NCI-H128 (cell line): ENCODE results near the gene NHERF2.

Experiments
- DNase-seq: peaks from one replicate; lab custom pipeline; 2025; ENCODE audit not compliant: unreplicated experiment; lab: John Stamatoyannopoulos, UW

The NHERF2 gene

GRCh38 chr16:2026461-2027023 is at the start of gene NHERF2:
Gene NHERF2, plus strand, starts transcription at chr16:2026902. Its CDS starts 104 bp downstream, at chr16:2027006.
- DNase-seq, result no peak

- DNase-seq, result no peak
These were observed 49.5 kb upstream of the NHERF2 start for GRCh38 chr16:1976951-1977874.

- no peak for DNase-seq
These were observed 48.8 kb upstream of the NHERF2 start for GRCh38 chr16:1977875-1978268.

DNA sequence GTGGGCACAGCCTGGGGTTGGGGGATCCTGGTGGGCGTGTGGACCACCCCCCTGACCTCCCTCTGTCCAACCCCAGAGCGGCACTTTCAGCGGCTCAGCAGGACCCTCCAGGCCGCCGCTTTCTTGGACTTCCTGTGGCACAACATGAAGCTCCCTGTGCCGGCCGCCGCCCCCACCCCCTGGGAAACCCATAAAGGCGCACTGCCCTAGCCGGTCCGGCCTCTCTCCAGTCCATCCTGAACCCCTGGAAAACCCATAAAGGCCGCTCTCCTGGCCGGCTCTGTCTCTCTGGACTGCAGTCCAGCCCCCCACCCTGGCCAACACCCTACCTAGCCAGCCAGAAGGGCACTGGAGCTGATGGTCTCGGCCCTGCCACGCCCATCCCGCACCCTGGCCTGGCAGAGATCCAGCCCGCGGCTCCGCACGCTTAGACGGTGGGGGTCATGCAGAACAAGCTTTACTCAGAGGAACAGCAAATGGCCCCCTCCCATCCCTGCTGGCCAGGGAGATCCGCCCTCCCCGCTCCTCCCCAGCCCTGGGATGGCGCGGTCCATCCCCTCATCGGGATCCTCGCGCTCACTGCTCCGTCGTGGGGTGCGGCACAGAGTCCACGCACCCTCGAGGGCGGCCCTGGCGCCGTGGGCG is 48.1 kb upstream of the NHERF2 start:
- no peak for DNase-seq

GRCh38 chr16:1979271-1980029 is 47.3 kb upstream of the NHERF2 start:
- DNase-seq, result no peak

DNA sequence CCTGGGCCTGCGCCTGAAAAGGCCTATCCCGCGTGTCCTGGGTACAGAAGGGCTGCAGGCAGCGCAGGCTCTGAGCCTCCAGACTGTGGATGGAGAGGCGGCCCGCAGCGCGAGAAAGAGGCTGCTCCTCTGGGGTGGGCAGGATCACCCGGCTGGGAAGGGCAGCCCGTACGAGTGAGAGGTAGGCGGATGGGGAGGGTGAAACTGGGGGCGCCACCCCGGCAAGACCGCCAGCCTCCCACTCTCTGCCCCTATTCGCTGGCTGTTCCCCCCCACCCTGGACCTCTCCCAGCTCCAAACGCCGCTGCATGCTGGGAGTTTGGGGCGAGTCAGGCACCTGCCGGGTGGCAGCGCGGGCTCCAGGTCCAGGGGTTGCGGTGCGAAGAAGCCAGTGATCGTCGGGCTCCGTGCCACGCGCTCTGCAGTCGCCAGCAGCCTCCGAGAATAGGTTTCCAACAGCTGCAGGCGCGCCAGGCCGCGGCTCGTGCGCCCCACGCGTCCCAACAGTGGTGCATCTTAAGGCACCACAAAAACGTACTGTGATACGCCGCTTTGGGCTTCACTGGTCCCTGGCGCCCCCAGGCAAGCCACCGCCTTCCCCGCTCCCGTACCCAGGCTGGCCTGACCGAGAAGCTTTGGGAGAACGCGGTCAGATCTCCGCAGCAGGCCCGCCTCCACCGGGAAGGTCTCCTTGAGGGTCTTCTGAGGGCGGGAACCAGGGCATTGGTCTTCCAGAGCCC is 46.5 kb upstream of the NHERF2 start:
- no peak for DNase-seq

GRCh38 chr16:1980770-1981087 is 46.0 kb upstream of the NHERF2 start:
- DNase-seq, result no peak

GRCh38 chr16:1981398-1981836 is 45.3 kb upstream of the NHERF2 start, which contains the start of gene NOXO1:
Gene NOXO1, minus strand, starts transcription at chr16:1981469. Its CDS starts 290 bp downstream, at chr16:1981179.
- no peak for DNase-seq

DNA sequence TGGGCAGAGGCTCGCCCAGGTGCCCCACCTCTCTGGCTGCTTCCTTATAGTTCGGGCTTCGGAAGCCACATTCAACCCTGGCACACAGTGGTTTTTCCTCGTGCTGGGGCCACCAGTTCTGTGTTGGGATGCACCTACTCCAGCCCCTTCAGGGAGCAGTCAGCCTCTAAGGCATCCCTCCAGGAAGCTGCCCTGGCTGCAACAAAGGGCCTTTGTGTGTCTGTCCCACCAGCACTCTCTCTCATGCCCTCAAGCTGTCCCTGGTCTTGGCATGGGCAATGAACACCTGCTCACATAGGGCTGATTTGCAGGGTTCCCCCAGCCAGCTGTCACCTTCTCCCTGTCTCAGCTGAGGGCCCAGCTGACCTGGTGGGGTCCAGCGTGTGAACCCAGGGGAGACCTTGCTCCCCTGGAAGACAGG is 44.7 kb upstream of the NHERF2 start:
- no peak for DNase-seq

GRCh38 chr16:1982991-1983543 is 43.6 kb upstream of the NHERF2 start:
- no peak for DNase-seq

DNA sequence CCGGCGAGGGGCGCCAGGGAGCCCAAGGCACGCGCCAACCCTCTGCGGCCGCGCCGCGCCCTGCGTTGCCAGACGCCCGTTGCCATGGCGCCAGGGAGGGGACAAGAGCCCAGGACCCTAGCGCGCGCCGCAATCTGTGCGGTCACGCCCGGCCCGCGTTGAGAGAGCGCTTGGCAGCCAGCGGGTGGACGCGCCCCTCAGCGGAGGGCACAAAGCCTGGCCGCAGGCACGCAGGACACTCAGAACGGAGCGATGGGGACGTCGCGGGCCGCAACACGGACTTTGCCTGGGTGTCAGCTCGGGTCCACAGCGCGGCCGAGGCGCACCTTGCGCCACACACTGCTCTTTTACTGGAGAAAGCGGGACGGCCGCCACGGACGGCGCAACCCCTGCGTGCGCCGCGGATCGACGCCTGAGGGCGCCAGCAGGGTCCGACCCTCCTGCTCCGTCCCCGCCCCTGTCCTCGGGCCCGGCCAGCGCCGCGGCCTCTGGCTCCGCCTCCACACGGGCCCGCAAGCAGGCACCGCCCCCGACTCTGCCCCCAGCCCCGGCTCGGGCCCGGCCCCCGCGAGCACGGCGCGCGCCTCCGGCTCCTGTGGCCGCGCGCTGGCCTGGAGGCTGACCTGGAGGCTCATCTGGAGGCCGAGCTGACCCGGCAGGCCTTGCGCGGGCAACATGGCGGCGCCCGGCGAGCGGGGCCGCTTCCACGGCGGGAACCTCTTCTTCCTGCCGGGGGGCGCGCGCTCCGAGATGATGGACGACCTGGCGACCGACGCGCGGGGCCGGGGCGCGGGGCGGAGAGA is 43.0 kb upstream of the NHERF2 start, which contains the start of gene GFER:
GFER (plus strand) TSS at position 650 of the 803 bp plus-strand sequence; CDS start at position 676, 26 bp downstream.
- peak; percentile 53 for DNase-seq

DNA sequence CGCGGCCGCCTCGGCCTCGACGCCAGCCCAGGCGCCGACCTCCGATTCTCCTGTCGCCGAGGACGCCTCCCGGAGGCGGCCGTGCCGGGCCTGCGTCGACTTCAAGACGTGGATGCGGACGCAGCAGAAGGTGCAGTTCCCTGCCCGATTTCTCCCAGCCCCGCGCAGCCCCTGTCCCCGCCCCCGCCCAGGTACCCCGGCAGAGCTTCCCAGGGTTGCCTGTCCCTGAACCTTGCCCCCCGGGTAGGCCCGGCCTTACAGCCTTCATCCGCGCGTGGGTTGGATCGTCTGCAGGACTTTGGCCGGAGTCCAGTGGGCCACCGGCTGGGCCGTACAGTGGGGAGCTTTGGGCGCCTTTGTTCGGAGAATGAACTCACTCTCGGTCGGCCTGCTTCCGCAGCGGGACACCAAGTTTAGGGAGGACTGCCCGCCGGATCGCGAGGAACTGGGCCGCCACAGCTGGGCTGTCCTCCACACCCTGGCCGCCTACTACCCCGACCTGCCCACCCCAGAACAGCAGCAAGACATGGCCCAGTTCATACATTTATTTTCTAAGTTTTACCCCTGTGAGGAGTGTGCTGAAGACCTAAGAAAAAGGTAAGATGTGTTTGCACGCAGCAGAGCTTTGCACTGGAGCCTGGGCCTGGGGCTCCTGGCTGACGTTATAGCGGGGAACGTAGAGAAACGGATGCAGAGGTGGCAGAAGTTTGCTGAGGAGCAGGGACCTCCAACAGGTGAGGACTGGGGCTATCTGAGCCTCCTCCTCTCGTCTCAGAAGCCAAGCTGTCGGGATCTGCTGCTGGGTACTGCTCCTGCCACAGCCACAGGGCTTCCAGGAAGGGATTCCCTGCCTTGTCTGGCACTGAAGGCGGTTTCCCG is 42.1 kb upstream of the NHERF2 start:
- DNase-seq, result no peak

GRCh38 chr16:1985466-1986150 is 41.1 kb upstream of the NHERF2 start:
- DNase-seq, result no peak

GRCh38 chr16:1987198-1987597 is 39.5 kb upstream of the NHERF2 start:
- no peak for DNase-seq

- DNase-seq, result no peak
These were observed 37.2 kb upstream of the NHERF2 start, which contains the start of gene SYNGR3 for GRCh38 chr16:1989209-1990100. Gene SYNGR3, plus strand, starts transcription at chr16:1989970. Its CDS starts 133 bp downstream, at chr16:1990103.

- no peak for DNase-seq
These were observed 36.7 kb upstream of the NHERF2 start for GRCh38 chr16:1990101-1990350.
